GM18867 (cell line): ENCODE measurements around the gene EIF2A.

ENCODE experiments used
- ATAC-seq: cut with Tn5 transposase; IDR thresholded peaks from one replicate; pipeline ENCODE4 v1.9.1; 2021; ENCODE audit warnings: mild to moderate bottlenecking, moderate library complexity; ENCODE audit not compliant: unreplicated experiment

EIF2A gene

DNA sequence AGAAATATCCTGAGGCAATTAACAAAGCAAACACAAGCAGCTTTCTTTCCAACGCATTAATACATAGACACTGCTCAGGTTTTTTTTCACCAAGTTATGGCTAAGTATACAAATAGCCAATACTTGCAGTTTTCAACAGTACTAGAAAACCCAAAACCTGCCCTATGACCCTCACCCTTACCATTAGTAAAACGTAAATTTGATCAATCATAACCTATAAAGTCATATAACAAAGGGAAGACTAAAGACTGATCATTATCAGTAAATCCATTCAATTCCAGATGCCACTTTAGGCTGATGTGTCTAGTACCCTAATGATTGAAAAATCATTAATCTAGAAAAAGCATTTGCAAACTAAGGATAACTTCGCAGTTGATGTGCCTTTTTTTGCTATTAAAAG lies 3.5 kb upstream of the EIF2A start:
- no peak for ATAC-seq

DNA sequence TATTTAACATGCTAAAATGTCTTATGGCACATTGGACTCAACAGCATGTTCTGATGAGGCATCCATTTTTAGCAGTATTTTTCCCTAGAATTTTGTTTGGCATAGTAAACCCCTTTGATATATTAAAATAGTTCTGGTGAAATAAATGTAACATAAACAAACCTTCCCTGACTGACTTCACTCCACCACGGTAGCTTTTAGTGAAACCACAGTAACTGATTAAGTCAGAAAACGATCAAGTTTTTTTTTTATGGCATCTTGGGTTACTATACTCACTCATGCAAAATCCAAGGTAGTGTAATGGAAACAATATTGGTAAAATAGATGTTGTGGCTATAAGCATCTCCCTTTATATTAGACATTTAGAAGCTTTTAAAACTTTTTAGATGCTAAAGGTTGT lies 3.1 kb upstream of the EIF2A start:
- ATAC-seq: no peak

DNA sequence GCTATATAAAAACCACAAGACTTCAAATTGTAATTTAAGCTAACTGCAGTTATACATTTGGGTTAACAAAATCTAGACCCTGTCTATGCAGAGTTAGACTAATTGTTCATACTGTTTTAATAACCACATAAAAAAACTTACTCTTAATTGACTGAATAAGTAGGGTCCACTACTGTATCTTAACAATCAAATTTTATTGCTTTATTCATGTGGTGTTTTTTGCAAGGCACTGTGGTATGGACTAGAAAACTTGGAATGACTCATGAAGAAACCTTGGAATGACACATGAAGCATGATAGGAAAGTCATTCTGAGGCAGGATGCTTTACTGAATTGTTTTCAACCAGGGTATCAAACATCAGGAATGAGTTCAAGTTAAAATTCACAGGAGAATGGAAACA lies 2.5 kb upstream of the EIF2A start:
- no peak for ATAC-seq

DNA sequence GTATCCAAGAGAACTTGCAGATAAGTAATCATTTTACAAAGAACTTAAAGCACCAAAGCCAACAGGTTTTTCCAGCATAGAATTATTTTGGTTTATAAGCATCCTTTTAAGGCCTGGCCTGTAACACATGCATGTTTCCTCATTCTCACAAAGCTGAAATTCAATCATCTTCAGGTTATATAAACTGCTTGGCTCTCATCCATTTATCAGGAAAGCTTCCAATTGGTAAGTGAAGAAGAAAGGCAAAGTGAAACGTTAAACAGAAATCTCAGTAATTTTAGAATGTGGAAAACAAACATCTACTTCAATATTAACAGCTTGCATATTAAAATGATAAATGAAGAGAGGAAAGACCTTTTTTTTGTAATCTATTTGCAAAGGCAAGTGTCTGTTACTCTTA lies 1.9 kb upstream of the EIF2A start:
- ATAC-seq: no peak

DNA sequence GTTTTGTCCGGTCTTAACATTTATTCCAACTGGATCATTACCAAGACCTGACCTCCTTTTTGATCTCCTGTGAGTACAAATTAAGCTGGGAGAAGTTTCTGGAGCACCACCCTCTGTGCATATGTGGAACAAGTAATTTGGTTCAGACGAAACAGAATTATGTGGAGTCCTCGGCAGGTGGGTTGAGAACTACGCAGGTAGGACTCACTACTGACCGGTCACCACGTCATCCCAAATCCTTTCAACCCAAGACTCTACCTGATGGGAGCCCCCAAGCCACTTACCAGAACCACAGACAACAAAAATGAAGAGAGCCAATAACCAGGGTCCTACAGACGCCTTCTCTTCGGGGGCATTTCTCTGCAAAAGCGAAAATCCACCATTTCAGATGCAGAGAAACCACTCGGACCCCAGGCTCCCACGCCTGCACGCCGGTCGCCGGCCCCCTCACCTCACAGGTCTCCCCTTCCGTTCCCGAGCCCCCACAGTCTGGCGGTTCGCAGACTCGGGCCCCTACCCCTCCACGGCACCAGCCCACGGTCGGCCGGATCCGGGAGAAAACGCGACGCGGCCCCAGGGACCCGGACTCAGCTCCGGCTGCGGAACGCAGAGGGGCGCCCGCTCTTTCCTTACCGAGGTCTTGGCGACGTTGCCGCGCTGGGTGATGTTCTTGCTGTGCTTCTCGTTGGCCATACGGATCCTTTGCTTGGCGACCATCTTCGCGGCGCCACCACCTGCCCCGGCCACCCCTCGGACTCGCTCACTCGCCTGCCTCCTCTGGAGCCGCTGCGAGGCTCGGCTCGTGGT lies 965 bp upstream of the EIF2A start:
- ATAC-seq: peak; percentile 15

DNA sequence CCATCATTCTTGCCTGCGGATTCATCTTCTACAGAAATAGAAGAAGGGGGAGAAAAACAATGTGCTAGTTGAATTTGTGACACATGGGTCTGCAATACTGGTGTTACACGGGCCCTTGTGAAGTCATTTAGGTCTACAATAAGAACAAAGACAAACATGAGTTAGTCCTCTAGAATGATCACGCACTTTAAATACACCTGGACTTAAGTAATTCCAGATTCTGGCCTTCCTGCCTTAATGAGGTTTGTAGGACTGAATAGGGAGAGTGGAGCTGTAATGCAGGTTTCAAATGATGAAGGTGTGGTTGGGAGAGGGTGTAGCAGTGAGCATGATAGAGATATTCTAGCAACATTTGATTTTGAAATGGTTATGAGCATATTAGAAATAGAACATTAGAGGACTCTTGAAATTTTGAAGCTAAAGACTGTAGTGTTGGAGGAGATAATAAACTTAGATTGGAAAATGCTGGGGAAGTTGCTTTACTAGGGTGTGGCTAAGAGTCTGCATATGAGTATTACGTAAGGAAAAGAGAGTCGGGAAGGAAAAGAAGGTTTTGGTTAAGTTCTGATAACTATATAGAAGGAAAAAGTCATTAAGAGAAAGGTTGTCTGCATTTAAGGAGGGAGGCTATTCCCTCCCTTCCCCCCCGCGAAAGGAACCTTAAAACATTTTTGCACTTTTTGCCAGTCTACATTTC lies 606 bp downstream of the EIF2A start:
- no peak for ATAC-seq

DNA sequence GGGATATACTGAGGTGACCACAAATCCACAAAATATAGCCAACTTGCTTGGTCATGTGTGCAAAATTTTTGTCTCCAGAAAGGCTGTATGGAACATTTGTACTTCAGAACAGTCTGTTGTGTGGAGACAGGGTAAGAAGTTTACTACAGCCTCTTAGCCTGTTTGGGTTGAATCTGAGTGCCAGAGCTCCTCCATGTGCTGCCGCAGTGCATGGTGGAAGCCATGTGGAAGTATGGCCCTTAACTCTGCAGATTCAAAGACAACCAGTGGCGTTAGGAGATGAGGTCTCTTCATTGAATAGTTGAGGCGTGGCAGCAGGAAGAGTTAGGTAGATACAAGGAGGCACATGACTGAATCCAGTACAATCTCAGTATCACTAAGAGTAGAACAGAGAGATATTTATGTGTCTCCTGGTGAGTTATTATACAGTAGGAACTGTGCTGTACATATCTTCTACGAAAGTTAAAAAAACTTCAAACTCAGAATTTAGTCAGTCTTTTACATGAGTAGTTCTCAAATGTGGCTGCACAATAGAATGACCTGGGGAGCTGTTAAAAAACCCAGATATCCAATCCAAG lies 9.4 kb downstream of the EIF2A start:
- no peak for ATAC-seq

DNA sequence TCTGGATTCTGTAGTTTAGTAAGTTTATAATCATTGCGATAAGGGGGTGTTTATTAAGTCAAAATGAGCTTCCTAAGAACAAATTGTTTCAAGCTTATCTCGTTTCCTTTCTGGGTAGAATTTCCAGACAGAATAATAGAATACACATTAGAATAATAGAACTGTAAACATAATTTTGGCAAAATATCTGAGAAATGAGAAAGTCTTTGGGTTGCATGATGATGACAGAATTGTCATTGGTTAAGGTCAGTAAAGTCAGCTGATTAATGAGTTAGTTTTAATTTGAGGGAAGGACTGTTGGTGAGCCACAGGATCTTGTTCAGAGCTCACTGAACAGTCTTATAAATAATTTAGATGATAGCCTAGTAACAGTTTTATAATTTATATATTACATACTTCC lies 10.2 kb downstream of the EIF2A start:
- no peak for ATAC-seq

DNA sequence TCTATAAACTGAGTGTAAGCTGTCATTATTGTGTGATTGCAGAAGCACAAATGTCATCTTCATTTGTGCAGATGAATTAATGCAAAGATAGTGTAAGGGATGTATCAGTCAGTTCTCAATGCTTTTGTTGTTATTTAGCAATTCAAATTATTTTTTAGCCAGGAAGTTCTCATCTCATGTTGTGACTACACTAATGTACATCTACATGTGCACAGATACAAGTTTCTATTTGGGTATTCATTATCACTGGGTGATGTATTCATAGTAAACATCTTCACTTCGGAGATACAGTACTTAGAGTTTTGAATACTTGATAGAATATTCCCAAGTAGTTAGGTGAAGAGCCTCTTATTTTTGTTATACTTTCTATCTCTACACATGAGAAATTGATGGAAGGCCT lies 11.1 kb downstream of the EIF2A start:
- no peak for ATAC-seq

DNA sequence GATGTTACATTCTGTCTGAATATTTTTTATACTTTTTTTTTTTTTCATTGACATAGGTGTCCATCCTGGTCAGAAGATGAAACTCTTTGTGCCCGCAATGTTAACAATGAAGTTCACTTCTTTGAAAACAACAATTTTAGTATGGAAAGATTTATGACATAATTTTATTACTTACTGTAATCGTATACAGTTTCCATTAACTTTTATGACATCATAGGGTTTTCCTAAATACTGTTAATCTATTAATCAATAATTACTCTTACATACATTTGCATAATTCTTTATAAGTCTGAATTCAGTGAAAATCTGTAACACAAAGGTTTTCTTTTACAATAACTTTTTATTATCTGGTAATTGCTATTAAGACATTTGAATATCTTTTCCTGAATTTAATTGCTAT lies 17.7 kb downstream of the EIF2A start:
- ATAC-seq: no peak

DNA sequence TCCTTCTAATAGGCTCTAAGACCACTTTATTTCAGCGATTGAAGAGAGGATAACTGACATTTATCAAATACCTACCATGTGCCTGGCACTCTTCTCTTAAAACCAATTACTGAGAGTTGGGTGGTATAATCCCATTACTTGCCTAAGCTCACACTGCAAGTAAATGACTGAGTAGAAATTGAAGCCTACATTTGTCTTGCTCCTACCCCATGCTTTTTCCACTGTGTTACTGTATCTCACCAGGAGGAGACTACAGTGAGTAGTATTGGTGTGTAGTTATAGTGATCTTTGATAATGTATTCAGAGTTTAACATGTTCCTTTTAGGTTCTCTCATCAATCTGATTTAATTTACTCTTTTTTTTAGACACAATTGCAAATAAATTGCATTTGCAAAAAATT lies 20.7 kb downstream of the EIF2A start:
- no peak for ATAC-seq

DNA sequence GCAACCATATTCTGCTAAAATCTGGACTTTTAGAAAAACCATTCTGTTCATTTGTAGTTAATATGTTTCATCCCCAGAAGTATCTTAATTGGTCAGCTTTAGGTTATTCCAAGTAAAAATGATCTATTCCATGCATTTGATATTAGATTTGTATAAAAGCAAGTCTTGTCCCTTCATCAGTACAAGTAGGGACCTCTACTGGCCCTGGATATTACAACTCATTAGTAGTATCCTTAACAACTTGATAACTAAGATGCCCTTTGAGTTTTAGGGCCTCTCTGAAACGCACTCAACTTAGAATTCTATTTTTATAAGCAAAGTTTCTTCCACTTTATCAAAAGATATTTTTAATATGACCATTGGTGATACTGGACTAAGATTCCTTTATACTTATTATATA lies 31.3 kb downstream of the EIF2A start:
- no peak for ATAC-seq

DNA sequence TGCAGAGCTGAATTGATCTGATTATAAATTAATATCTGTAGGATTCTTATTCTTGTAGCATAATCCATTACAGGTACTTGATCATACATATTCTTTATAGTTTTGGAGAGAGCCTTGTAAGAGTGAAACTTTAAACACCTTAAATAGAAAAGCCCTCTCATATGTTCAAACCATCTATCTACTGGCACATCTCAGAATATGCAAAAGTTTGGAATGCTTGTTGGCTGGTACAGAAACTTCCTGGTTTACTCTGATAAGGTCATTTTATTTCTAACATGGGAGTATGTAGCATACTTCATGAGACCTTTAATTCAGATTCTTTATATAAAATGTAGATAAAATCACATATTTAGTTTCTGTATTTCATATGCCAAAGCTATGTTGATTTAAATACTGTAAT lies 34.6 kb downstream of the EIF2A start:
- no peak for ATAC-seq

DNA sequence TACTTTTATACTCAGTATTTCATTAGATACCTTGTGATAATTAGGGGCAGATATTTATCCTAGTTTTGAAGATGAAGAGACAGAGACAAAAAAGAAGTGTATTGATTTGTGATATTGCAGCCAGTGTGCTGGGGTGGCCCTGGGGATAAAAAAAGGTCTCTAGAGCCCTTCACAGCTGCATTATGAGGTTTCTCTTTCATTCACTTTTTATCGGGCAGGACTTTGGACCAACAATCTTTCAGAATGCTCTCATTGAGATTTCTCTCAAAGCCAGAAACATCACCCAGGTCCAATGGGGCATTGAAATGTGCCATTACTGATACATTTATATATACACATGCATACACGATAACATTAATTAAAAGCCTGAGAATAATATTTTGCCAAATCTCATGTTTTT lies 36.0 kb downstream of the EIF2A start:
- peak; percentile 71 for ATAC-seq

DNA sequence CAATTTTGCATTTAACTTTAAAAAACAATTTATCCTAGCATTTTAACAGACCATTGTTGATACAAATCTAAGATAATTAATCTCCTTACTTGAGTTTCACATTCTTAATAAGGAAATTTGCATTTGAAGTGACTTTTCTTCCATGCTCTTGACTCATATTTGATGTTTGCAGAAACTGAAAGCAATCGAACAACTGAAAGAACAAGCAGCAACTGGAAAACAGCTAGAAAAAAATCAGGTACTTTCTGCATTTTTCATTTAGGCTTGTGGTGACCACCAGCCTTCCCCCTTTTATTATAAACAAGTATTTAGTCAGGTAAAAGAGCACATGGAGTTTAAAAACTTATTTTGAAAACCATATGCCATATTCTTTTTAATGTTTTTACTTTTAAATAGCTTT lies 36.4 kb downstream of the EIF2A start:
- ATAC-seq: peak; percentile 62

DNA sequence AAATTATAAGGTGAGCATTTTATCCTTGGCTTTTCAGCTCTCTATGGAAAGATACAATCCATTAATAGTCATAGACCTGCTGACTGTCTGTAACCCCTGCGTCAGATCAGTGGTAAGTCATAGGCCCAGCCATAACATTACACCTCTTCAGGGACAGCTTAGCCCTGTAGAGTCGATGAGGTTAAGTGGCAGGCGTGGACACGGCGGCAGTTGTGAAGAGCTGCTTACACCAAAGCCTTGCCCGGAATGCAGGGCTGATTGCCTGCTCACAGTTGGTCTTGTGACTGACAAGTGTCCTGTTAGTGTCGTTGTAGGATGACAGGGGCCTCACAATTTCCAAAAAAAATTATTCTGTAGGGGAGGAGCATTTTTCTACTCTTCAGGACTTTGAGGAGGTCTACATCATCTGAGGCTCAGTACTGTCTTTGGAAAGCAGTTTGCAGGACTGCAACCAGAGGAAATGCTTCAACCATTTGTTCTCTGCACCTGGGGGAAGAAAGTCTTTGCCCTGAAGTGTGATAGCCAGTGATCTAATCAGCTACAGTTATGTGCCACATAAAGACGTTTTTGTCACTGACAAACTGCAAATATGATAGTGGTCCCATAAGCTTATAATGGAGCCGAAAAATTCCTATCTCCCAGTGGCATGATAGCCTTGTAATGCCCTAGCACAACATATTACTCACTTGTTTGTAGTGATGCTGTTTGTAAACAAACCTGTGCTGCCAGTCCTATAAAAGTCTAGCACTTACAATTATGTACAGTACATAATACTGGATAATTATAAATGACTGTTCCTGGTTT lies 41.6 kb downstream of the EIF2A start:
- ATAC-seq: no peak

DNA sequence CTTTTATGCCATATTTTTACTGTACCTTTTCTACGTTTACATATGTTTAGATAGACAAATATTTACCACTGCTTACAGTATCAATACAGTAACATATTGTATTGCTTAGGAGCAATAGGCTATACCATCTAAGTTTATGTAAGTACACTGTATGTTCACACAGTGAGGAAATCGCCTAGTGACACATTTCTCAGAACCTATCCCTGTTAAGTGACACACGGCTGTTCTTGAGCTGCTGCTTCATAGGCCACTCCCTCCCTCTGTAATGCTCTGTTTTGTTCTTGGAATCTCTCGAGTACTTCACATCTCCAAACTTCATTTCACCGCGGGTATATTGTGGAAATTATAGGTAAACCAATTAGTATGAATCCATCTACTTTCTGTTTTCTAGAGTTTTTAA lies 43.2 kb downstream of the EIF2A start:
- no peak for ATAC-seq

DNA sequence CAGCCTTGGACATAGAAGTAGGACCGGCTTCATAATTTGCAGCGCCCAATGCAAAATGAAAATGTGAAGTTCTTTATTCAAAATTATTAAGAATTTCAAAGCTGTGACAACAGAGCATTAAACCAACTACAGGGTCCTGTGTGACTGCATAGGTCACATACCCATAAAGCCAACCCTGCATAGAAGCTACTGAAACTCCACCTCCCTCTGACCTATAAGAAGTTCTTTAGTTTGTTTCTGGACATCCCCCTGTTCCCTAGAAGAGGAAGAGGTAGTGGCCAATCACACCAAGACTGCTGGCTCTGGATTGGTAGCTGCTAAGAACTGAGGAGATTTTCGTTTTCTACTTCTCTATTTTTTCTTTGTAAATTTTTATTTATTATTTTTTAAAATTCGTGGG lies 47.6 kb downstream of the EIF2A start:
- ATAC-seq: no peak

DNA sequence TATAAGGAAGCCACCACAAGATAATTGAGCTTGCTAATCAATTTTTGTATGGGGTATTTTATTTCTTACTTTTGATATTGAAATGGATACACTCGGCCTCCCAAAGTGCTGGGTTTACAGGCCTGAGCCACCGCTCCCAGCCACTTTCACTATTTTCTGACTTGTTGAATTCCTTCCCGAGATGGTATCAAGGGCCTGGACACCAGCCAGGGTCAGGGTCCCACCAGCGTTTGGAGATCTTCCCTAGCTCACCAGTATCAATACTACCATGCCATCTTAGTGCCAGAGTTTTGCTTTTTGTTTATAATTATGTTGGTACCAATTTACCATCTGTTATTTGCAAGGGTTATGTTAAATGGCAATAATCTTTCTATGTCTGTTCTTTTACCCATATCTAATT lies 51.1 kb downstream of the EIF2A start:
- ATAC-seq: no peak

DNA sequence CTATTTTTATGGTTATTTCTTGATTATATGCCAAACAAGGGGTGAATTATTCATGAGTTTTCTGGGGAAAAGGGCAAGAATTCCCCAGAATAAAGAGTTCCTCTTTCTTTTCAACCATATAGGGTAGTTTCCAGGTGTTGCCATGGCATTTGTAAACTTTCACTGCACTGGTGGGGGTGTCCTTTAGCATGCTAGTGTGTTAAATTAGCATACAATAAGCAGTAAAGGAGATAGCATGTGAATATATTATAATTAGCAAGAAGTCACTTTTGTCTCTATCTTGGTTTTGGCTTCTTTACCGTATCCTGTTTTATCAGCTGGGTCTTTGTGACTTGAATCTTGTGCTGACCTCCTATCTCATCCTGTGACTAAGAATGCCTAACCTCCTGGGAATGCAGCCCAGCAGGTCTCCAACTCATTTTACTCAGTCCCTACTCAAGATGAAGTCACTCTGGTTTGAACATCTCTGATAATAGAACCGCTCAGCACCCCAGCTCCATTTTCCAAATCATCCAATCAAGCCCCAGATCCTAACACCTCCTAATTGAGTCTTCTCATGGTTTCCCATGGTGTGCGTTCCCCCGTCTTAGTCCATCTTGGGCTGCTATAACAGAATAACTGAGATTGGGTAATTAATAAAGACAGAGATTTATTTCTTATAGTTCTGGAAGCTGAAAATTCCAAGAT lies 53.2 kb downstream of the EIF2A start:
- no peak for ATAC-seq
